PFSK-1 (cell line): ENCODE results near the gene TMEM40.

ENCODE experiments used
- POLR2AphosphoS5 ChIP-seq: IDR thresholded peaks from 2 replicates; pipeline ENCODE4 v1.6.1; 2012; ENCODE audit warnings: low read depth, mild to moderate bottlenecking, control low read depth, low read length, moderate library complexity
- REST ChIP-seq, 2 experiments: IDR thresholded peaks; 2 replicates each; pipeline versions ENCODE4 v1.6.1 to v1.8.0; 2011 to 2012; ENCODE audit warnings: low read depth in 2 of 2, low read length in 2 of 2, control low read depth in 1 of 2, inconsistent platforms in 1 of 2, mild to moderate bottlenecking in 1 of 2, moderate library complexity in 1 of 2; ENCODE audit not compliant: insufficient read depth in 1 of 2

- TF ChIP-seq REST (IDR thresholded peaks at IDR 0.05; ENCODE audit: insufficient read depth in 1 of 2, low read depth in 2 of 2, low read length in 2 of 2) (no peak), POLR2AphosphoS5 (no peak)
These were observed 39.0 kb upstream of the TMEM40 start for GRCh38 chr3:12797892-12798558.
